Naive thymus-derived CD4-positive, alpha-beta T cell (primary cell): ENCODE data around the gene PRR7. TPM values are rescaled to one million over a fixed set of nuclear protein-coding genes. Genes with fewer than 3 reads are reported as not detected.

Experiments used
- ATAC-seq: fragments of 150-1000 bp; cut with Tn5 transposase; 2 replicates; pipeline ENCODE4 v1.10.0; 2021; ENCODE audit warnings: mild to moderate bottlenecking, moderate library complexity
- CTCF ChIA-PET: fragments of 350-600 bp; sonication (Branson Sonifier 250); formaldehyde crosslinking; loops from one replicate; lab custom pipeline; 2021; ENCODE audit warnings: antibody characterized with exemption; lab: Charles Lee
- POLR2A ChIA-PET: fragments of 350-600 bp; sonication (Branson Sonifier 250); formaldehyde crosslinking; loops from one replicate; lab custom pipeline; 2021; ENCODE audit warnings: antibody characterized with exemption, inconsistent platforms; lab: Charles Lee
- DNase-seq, 9 donors: peaks; one replicate each; pipeline versions ENCODE4 v3.0.0 to v3.0.0-alpha.2; 2020 to 2022; ENCODE audit warnings: mixed read lengths in 1 of 9
- H3K27ac ChIP-seq: one replicate; pipeline ENCODE4 v1.7.0; 2013; ENCODE audit warnings: mild to moderate bottlenecking, low read depth, low read length, moderate library complexity
- H3K27me3 ChIP-seq, 2 donors: one replicate each; pipeline ENCODE4 v1.7.0; 2013; ENCODE audit warnings: low read length in 2 of 2, mild to moderate bottlenecking in 2 of 2, moderate library complexity in 2 of 2; ENCODE audit not compliant: control insufficient read depth in 2 of 2, insufficient read depth in 2 of 2
- H3K36me3 ChIP-seq, 3 experiments: 1 replicate in 2 of 3; 2 replicates in 1 of 3; pipeline ENCODE4 v1.7.0; 2013; ENCODE audit warnings: low read length in 3 of 3, mild to moderate bottlenecking in 3 of 3, moderate library complexity in 1 of 3; ENCODE audit not compliant: insufficient read depth in 3 of 3, control insufficient read depth in 2 of 3
- H3K4me1 ChIP-seq, 2 donors: one replicate each; pipeline ENCODE4 v1.7.0; 2013; ENCODE audit warnings: low read length in 2 of 2, mild to moderate bottlenecking in 2 of 2, moderate library complexity in 1 of 2; ENCODE audit not compliant: control insufficient read depth in 2 of 2, insufficient read depth in 2 of 2
- H3K4me3 ChIP-seq: 2 replicates; pipeline ENCODE4 v1.7.0; 2013; ENCODE audit warnings: mild to moderate bottlenecking, low read length
- H3K9me3 ChIP-seq, 3 experiments: 1 replicate in 2 of 3; 2 replicates in 1 of 3; pipeline ENCODE4 v1.7.0; 2013; ENCODE audit warnings: low read length in 3 of 3; ENCODE audit not compliant: control insufficient read depth in 2 of 3
- H3K27ac Mint-ChIP-seq, 9 donors: one replicate each; pipeline ENCODE4 v1.8.0; 2020 to 2022; ENCODE audit warnings: mixed read lengths in 9 of 9, mild to moderate bottlenecking in 8 of 9, moderate library complexity in 5 of 9, inconsistent platforms in 2 of 9
- H3K27me3 Mint-ChIP-seq, 5 donors: one replicate each; pipeline ENCODE4 v1.8.0; 2021 to 2022; ENCODE audit warnings: mixed read lengths in 5 of 5, mild to moderate bottlenecking in 1 of 5
- H3K36me3 Mint-ChIP-seq, 5 donors: one replicate each; pipeline ENCODE4 v1.8.0; 2020 to 2022; ENCODE audit warnings: mixed read lengths in 5 of 5, mild to moderate bottlenecking in 3 of 5, inconsistent platforms in 1 of 5
- H3K4me1 Mint-ChIP-seq, 7 donors: one replicate each; pipeline ENCODE4 v1.8.0; 2020 to 2022; ENCODE audit warnings: mixed read lengths in 7 of 7, mild to moderate bottlenecking in 3 of 7, inconsistent platforms in 1 of 7
- H3K4me3 Mint-ChIP-seq, 10 donors: one replicate each; pipeline ENCODE4 v1.8.0; 2020 to 2022; ENCODE audit warnings: mild to moderate bottlenecking in 10 of 10, mixed read lengths in 10 of 10, moderate library complexity in 6 of 10, inconsistent platforms in 2 of 10
- H3K9me3 Mint-ChIP-seq, 11 donors: one replicate each; pipeline ENCODE4 v1.8.0; 2020 to 2022; ENCODE audit warnings: mixed read lengths in 11 of 11, mild to moderate bottlenecking in 4 of 11, inconsistent platforms in 1 of 11, moderate library complexity in 1 of 11
- intact Hi-C, 2 donors: fragments of 100-400 bp; cut with micrococcal nuclease; formaldehyde crosslinking; loops; one replicate each; pipeline ENCODE4 v1.15.1; 2023
- polyA plus RNA-seq, 2 donors: library from polyadenylated mRNA; unstranded; fragments of 300-500 nt; fragmentation: Illumina TruSeq; gene quantifications; one replicate each; pipeline ENCODE4 v1.2.3, GENCODE V29; 2021
- total RNA-seq, 6 experiments: library from RNA in 5 of 6; stranded (reverse) in 5 of 6; gene quantifications; 1 replicate in 5 of 6; 2 replicates in 1 of 6; pipeline ENCODE4 v1.2.3 and lab custom pipeline; 2021 to 2026

Gene PRR7
- total and polyA plus RNA-seq, 7 experiments from 2014 or later, result 6.4 to 31.8 (median 11.7) TPM

DNA sequence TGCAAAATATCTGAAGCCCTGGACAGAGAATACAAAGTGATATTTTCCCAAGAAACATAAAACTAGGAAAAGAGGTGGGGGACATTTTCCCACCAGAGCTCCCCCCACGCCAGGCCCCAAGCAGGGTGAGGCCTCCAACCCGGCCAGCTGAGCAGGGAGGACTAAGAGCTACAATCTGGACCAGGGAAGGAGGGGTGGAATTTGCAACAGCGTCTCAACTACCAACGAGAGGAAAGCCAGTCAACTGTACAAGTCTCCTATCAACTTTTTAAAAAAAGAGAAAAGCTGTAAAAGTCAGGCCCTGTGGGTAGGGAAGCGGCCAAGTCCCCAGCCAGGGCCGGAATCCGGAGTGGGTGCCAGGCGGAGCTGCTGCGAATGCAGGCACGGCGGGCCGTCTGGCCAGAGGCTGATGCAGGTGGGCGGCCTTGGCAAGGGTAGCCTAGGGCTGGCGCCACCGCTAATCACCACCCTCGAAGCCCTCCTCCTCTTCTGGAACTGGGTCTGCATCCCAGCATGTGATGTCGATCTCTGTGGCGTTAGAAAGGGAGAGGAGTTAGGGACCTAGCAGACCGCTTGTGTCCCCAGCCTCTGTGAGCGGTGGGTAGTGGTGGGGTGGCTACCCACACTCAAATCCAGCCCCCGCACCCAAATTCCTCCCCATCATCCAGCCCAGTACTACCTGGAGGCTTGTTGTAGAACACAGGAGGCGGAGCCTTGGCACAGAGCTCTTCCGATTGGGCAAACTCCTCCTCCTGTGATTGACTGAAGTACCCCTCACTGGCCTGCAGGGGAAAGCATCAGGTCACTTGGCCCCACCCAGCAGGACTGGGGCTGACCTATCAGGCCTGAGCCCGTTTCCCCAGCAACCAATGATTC, 10.6 kb downstream of the PRR7 start:
- intact Hi-C loops, result loop anchor here (1.0 to 10.0 kb wide), 10 partner anchors 40 to 345 kb away; partner anchors contain the start of genes DDX41 (in 1 of the 2), NSD1 (in 1 of the 2) and PDLIM7 (in 1 of the 2)
- peak overlapping the region; percentile 9 for H3K27ac ChIP-seq
- H3K4me1 ChIP-seq, result peaks cover 8 to 12% of the 10 kb centered on the region in 2 donors
- peaks cover 11 to 30% (median 20%) of the 10 kb centered on the region in 7 donors for H3K4me1 Mint-ChIP-seq
- peaks cover 0 to 4% (median 0%) of the 10 kb centered on the region in 3 experiments for H3K36me3 ChIP-seq
- ATAC-seq (peak; percentile 40), DNase-seq (peak in 4 of 9 donors; percentile 33 to 56 (median 54))
- peak overlapping the region in 3 of 9 donors; percentile 19 to 83 (median 48) for H3K27ac Mint-ChIP-seq
- H3K4me3 ChIP-seq, result no peak overlapping the region
- peaks cover 0 to 17% (median 0%) of the 10 kb centered on the region in 5 donors for H3K27me3 Mint-ChIP-seq
- no peaks in the 10 kb centered on the region for H3K9me3 ChIP-seq
- ChIA-PET CTCF (interaction anchor here (0.6 to 8.1 kb wide), 10 partner anchors 9 to 102 kb away, joined by 3 to 149 read pairs (median 6); partner anchors contain the start of gene GRK6), POLR2A (interaction anchor here (0.6 to 23.1 kb wide), 7 partner anchors 11 to 147 kb away, joined by 3 to 804 read pairs (median 5); partner anchors contain the start of genes GRK6 and PRR7)
- peak overlapping the region in 5 of 10 donors; percentile 45 to 61 (median 55) for H3K4me3 Mint-ChIP-seq
- peaks cover 0 to 3% (median 0%) of the 10 kb centered on the region in 5 donors for H3K36me3 Mint-ChIP-seq
- H3K27me3 ChIP-seq, result no peaks in the 10 kb centered on the region
- peaks cover 0 to 11% (median 0%) of the 10 kb centered on the region in 11 donors for H3K9me3 Mint-ChIP-seq

DNA sequence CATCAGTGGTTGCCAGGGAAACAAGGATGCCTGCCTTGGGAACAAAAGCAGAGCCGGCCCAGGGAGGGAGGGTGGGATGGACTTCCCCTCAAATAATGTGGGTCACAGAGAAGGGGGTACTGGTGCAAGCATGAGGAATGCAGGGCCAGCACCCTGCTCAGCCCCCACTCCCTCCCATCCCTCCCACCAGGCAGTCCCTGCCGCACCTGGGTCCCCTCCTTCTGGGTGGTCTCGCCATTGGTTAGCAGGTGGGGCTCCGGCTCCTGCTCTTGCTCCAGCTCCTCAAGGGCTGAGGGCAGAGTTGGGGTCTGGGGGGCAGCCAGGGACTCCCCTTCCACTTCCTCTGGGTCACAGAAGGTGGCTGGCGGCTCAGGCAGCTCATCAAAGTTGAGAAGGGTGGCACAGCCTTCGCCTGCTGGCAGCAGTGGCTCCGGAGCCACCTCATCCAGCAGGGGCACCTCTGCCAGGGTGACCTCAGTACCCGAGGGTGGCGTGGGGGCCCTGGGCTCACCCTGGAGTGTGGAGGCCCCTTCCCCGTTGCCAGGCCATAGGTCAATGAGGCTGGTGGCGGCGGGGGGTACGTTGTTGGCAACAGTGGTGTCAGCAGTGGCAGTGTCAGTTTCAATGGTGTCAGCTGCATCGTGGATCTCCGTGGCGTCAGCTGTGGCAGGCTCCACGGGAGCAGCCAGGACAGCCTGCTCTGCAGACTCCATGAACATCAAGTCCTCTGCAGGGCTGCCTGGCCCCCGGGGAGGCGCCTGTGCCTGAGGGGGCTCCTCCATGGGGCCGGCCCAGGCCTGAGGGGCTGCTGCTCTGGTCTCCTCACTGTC, 11.5 kb downstream of the PRR7 start:
- H3K27me3 Mint-ChIP-seq, result peaks cover 0 to 9% (median 0%) of the 10 kb centered on the region in 5 donors
- DNase-seq, result no peak
- no peaks in the 10 kb centered on the region for H3K27me3 ChIP-seq

GRCh38 chr5:177458912-177459350, 12.3 kb downstream of the PRR7 start:
- H3K9me3 Mint-ChIP-seq, result peaks cover 0 to 3% (median 0%) of the 10 kb centered on the region in 11 donors
- no peak overlapping the region for H3K27ac ChIP-seq
- H3K4me1 Mint-ChIP-seq, result peaks cover 1 to 32% (median 15%) of the 10 kb centered on the region in 7 donors
- no peaks in the 10 kb centered on the region for H3K9me3 ChIP-seq
- no peak overlapping the region for H3K27ac Mint-ChIP-seq
- DNase-seq, result no peak
- no peaks in the 10 kb centered on the region for H3K27me3 ChIP-seq
- peaks cover 0 to 4% (median 0%) of the 10 kb centered on the region in 3 experiments for H3K36me3 ChIP-seq
- CTCF ChIA-PET, result interaction anchor here (3.9 to 8.1 kb wide), 2 partner anchors 55 to 70 kb away, joined by 44 to 149 read pairs; no protein-coding TSS in a partner anchor
- peaks cover 4 to 10% of the 10 kb centered on the region in 2 donors for H3K4me1 ChIP-seq
- H3K4me3 Mint-ChIP-seq, result no peak overlapping the region
- H3K4me3 ChIP-seq, result no peak overlapping the region
- intact Hi-C loops, result loop anchor here (5.0 to 10.0 kb wide), 4 partner anchors 58 to 347 kb away; partner anchors contain the start of genes DDX41 (in 1 of the 2) and NSD1 (in 1 of the 2)
- no peak for ATAC-seq
- H3K27me3 Mint-ChIP-seq, result peaks cover 0 to under 1% (median 0%) of the 10 kb centered on the region in 5 donors
- peaks cover 0 to 5% (median 0%) of the 10 kb centered on the region in 5 donors for H3K36me3 Mint-ChIP-seq
- POLR2A ChIA-PET, result interaction anchor here (5.5 kb wide), 1 partner anchor 12 kb away, joined by 36 read pairs; the partner anchor contains the start of gene PRR7

More for the DNA sequence above, 11.5 kb downstream of the PRR7 start:
- ChIA-PET CTCF (interaction anchor here (0.6 to 8.1 kb wide), 5 partner anchors 21 to 103 kb away, joined by 3 to 149 read pairs (median 44); partner anchors contain the start of gene GRK6), POLR2A (interaction anchor here (1.1 to 23.1 kb wide), 5 partner anchors 12 to 67 kb away, joined by 4 to 804 read pairs (median 8); partner anchors contain the start of genes GRK6 and PRR7)
- Histone ChIP-seq H3K27ac (no peak overlapping the region), H3K36me3 (peaks cover 0 to 4% (median 0%) of the 10 kb centered on the region in 3 experiments), H3K4me1 (peaks cover 8 to 12% of the 10 kb centered on the region in 2 donors), H3K4me3 (no peak overlapping the region), H3K9me3 (no peaks in the 10 kb centered on the region)
- H3K36me3 Mint-ChIP-seq, result peaks cover 0 to 3% (median 0%) of the 10 kb centered on the region in 5 donors
- intact Hi-C loops, result loop anchor here (1.0 to 10.0 kb wide), 5 partner anchors 39 to 346 kb away; partner anchors contain the start of genes DDX41 (in 1 of the 2), NSD1 (in 1 of the 2) and PDLIM7 (in 1 of the 2)
- peak overlapping the region in 1 of 10 donors; percentile 45 for H3K4me3 Mint-ChIP-seq
- peaks cover 8 to 30% (median 22%) of the 10 kb centered on the region in 7 donors for H3K4me1 Mint-ChIP-seq
- no peak overlapping the region for H3K27ac Mint-ChIP-seq
- ATAC-seq, result no peak
- peaks cover 0 to 7% (median 0%) of the 10 kb centered on the region in 11 donors for H3K9me3 Mint-ChIP-seq

DNA sequence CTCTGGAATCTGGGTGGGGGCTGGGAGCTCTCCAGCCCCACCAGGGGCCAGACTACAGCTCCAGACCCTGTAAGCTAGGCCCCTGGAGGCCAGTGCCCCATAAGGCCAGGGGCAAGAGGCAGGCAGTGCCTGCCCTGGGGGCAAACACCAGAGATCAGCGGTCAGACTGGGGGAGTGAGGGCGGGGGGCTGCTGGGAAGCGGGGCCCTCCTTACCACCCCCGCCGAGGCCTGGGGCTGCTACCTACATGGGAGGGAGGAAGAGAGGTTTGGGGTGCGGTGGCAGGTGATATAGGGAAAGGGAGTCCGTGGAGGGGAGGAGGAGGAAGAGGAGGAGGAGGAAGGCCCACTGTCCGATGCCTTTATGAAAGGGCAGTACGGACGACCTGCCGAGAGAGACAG, 12.7 kb downstream of the PRR7 start:
- intact Hi-C loops, result loop anchor here (5.0 to 10.0 kb wide), 4 partner anchors 58 to 347 kb away; partner anchors contain the start of genes DDX41 (in 1 of the 2) and NSD1 (in 1 of the 2)
- no peak for DNase-seq
- no peak overlapping the region for H3K27ac Mint-ChIP-seq
- ChIA-PET POLR2A (no interaction called here), CTCF (interaction anchor here (3.9 to 8.1 kb wide), 2 partner anchors 56 to 70 kb away, joined by 44 to 149 read pairs; no protein-coding TSS in a partner anchor)
- no peaks in the 10 kb centered on the region for H3K9me3 Mint-ChIP-seq
- peaks cover 0 to 5% (median 0%) of the 10 kb centered on the region in 5 donors for H3K36me3 Mint-ChIP-seq
- H3K27me3 ChIP-seq, result no peaks in the 10 kb centered on the region
- no peak overlapping the region for H3K27ac ChIP-seq
- no peak for ATAC-seq
- peaks cover 0 to 30% (median 14%) of the 10 kb centered on the region in 7 donors for H3K4me1 Mint-ChIP-seq
- no peaks in the 10 kb centered on the region for H3K9me3 ChIP-seq
- H3K36me3 ChIP-seq, result peaks cover 0 to 4% (median 0%) of the 10 kb centered on the region in 3 experiments
- H3K4me1 ChIP-seq, result peaks cover 0 to 6% of the 10 kb centered on the region in 2 donors
- no peaks in the 10 kb centered on the region for H3K27me3 Mint-ChIP-seq
- H3K4me3 ChIP-seq, result no peak overlapping the region
- no peak overlapping the region for H3K4me3 Mint-ChIP-seq

DNA sequence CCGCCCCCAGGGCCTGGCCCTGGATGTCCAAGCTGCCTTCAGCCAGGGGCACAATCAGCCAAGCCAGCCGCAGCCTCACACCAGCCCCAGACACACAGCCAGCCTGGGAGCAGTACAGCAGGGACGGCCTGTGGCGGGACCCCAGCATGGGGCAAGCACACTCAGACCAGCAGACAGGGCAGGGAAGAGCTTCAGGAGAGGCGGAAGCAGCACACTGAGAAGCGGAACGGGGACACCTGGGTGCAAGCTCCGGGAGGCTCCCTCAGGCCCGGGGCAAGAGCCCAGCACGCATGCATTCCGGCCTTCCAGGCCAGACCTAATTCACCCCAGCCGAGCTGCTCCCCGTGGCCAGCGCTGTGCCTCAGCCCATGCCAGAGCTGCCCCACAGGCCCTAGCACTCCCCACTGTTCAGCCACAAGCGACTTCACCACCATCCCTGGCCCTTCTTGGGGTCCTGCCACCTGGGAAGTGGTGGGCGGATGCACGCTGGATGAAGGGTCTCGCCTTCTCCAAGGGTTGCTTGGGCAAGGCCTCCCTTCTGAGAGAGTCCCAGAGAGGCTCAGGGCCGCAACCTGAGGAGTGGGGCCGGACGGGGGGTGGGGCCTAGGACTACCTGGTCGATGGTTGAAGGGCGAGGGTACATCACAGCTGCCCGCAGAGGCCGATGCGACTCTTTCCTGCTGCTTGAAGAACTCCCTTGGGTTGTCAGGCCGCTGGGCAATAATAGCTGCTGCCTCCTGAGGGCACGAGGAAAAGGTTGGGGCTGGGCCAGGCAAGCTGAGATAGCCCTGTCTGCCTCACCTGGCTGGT, 13.4 kb downstream of the PRR7 start:
- Mint-ChIP-seq H3K4me3 (peak overlapping the region in 1 of 10 donors; percentile 38), H3K9me3 (no peaks in the 10 kb centered on the region), H3K27me3 (no peaks in the 10 kb centered on the region), H3K36me3 (peaks cover 0 to 5% (median 0%) of the 10 kb centered on the region in 5 donors), H3K27ac (no peak overlapping the region), H3K4me1 (peaks cover 0 to 30% (median 14%) of the 10 kb centered on the region in 7 donors)
- DNase-seq (no peak), ATAC-seq (no peak)
- no peak overlapping the region for H3K27ac ChIP-seq
- H3K27me3 ChIP-seq, result no peaks in the 10 kb centered on the region
- H3K4me3 ChIP-seq, result no peak overlapping the region
- ChIA-PET POLR2A (interaction anchor here (0.8 to 0.9 kb wide), 2 partner anchors 15 to 71 kb away, joined by 3 read pairs; no protein-coding TSS in a partner anchor), CTCF (interaction anchor here (3.9 to 8.1 kb wide), 2 partner anchors 56 to 71 kb away, joined by 44 to 149 read pairs; no protein-coding TSS in a partner anchor)
- H3K9me3 ChIP-seq, result no peaks in the 10 kb centered on the region
- peaks cover 0 to 5% of the 10 kb centered on the region in 2 donors for H3K4me1 ChIP-seq
- H3K36me3 ChIP-seq, result peaks cover 0 to 4% (median 0%) of the 10 kb centered on the region in 3 experiments
- intact Hi-C loops, result loop anchor here (5.0 to 10.0 kb wide), 4 partner anchors 57 to 348 kb away; partner anchors contain the start of genes DDX41 (in 1 of the 2) and NSD1 (in 1 of the 2)
